ENCODE measurements around the gene TBC1D9B. TPM values are rescaled to one million over a fixed set of nuclear protein-coding genes. Genes with fewer than 3 reads are reported as not detected.

Gene TBC1D9B
- total and polyA plus RNA-seq, 11 donors = 29.3 to 68.9 (median 43.1) TPM

GRCh38 chr5:179862891-179863290 is 44.8 kb downstream of the TBC1D9B start:
- Histone ChIP-seq H3K4me1 (peaks cover 0 to 20% (median 8%) of the 10 kb centered on the region in 12 donors), H3K9me3 (peaks cover 0 to 7% (median 0%) of the 10 kb centered on the region in 12 donors), H3K27ac (no peak overlapping the region), H3K4me3 (no peak overlapping the region), H3K36me3 (peaks cover 0 to 57% (median 40%) of the 10 kb centered on the region in 9 donors), H3K27me3 (no peaks in the 10 kb centered on the region)
- intact Hi-C loops (cut with DNase I) = no loop called here
- DNase-seq (no peak), ATAC-seq (no peak)
- WGBS, 4 donors = 97 to 99% (median 98%) methylated on average over 5 to 9 of the region's 9 CpGs
- no peak for TF ChIP-seq CTCF (IDR thresholded peaks at IDR 0.05)
- no peak for TF ChIP-seq POLR2A (IDR thresholded peaks at IDR 0.05)

- ATAC-seq (no peak), DNase-seq (no peak)
- peaks cover 0 to 51% (median 40%) of the 10 kb centered on the region in 9 donors for H3K36me3 ChIP-seq
- no peak overlapping the region for H3K4me3 ChIP-seq
- no peak overlapping the region for H3K27ac ChIP-seq
- TF ChIP-seq CTCF (IDR thresholded peaks at IDR 0.05) = no peak
- no peak for TF ChIP-seq POLR2A (IDR thresholded peaks at IDR 0.05)
- intact Hi-C loops (cut with DNase I) = no loop called here
- 95 to 100% (median 99%) methylated on average over 1 to 2 of the region's 2 CpGs for WGBS, 4 donors
- peaks cover 0 to 26% (median 12%) of the 10 kb centered on the region in 12 donors for H3K4me1 ChIP-seq
- peaks cover 0 to 7% (median 0%) of the 10 kb centered on the region in 12 donors for H3K9me3 ChIP-seq
- no peaks in the 10 kb centered on the region for H3K27me3 ChIP-seq
These were observed 45.4 kb downstream of the TBC1D9B start for GRCh38 chr5:179862296-179862695.

GRCh38 chr5:179860301-179860700 is 47.4 kb downstream of the TBC1D9B start:
- 68 to 87% (median 85%) methylated on average over 11 of the region's 11 CpGs for WGBS, 4 donors
- DNase-seq (no peak), ATAC-seq (no peak)
- intact Hi-C loops (cut with DNase I) = no loop called here
- H3K4me3 ChIP-seq = peak overlapping the region in 1 of 12 donors; percentile 77
- no peak for TF ChIP-seq POLR2A (IDR thresholded peaks at IDR 0.05)
- no peak for TF ChIP-seq CTCF (IDR thresholded peaks at IDR 0.05)
- peaks cover 0 to 7% (median 0%) of the 10 kb centered on the region in 12 donors for H3K9me3 ChIP-seq
- no peaks in the 10 kb centered on the region for H3K27me3 ChIP-seq
- peaks cover 0 to 27% (median 16%) of the 10 kb centered on the region in 12 donors for H3K4me1 ChIP-seq
- H3K27ac ChIP-seq = no peak overlapping the region
- peaks cover 0 to 36% (median 31%) of the 10 kb centered on the region in 9 donors for H3K36me3 ChIP-seq

GRCh38 chr5:179858586-179859427 is 48.9 kb downstream of the TBC1D9B start, which contains the start of gene MRNIP:
MRNIP (minus strand) TSS chr5:179858817; CDS start chr5:179858796, 21 bp downstream.
- Histone ChIP-seq H3K4me3 (peak within 1 kb of the TSS; percentile 70 to 100 (median 87)), H3K27me3 (no peaks in the 10 kb centered on the region), H3K36me3 (peaks cover 0 to 25% (median 19%) of the 10 kb centered on the region in 9 donors), H3K9me3 (peaks cover 0 to 7% (median 0%) of the 10 kb centered on the region in 12 donors), H3K27ac (peak within 1 kb of the TSS; percentile 84 to 97 (median 94)), H3K4me1 (peaks cover 0 to 27% (median 16%) of the 10 kb centered on the region in 12 donors)
- TF ChIP-seq POLR2A (IDR thresholded peaks at IDR 0.05) (peak in 1 of 2 donors; percentile 81), CTCF (IDR thresholded peaks at IDR 0.05) (peak in 7 of 12 donors; percentile 7 to 52 (median 37))
- peak; percentile 99 to 100 (median 99) for ATAC-seq
- 0% methylated on average over 24 to 90 of the region's 90 CpGs for WGBS, 4 donors
- DNase-seq = peak; percentile 97 to 99 (median 98)
- intact Hi-C loops (cut with DNase I) = loop anchor here in 5 of 10 donors (1.0 to 10.0 kb wide), 6 partner anchors 37 to 94 kb away; partner anchors contain the start of genes SQSTM1 (in 3 of the 5) and MGAT4B (in 1 of the 5)

Measured in heart left ventricle (tissue), 16 donors.